Keratinocyte (primary cell): ENCODE measurements around the gene TRAPPC2L.

Experiments
- CTCF ChIP-seq, 3 experiments: IDR thresholded peaks in 1 of 3; conservative IDR thresholded peaks in 1 of 3; optimal IDR thresholded peaks in 1 of 3; 2 replicates in 2 of 3; 3 replicates in 1 of 3; pipeline versions ENCODE3 to v1.5.1; 2011; ENCODE audit warnings: low read length in 3 of 3, mild to moderate bottlenecking in 3 of 3, moderate library complexity in 2 of 3, control low read depth in 1 of 3, inconsistent platforms in 1 of 3; ENCODE audit not compliant: insufficient read depth in 2 of 3; ENCODE audit errors: extremely low read depth in 1 of 3
- EZH2 ChIP-seq: IDR thresholded peaks from one replicate; pipeline ENCODE4 v1.6.1; 2012; ENCODE audit warnings: inconsistent platforms, mild to moderate bottlenecking, low read length, moderate library complexity

GRCh38 chr16:88850531-88851199 is 6.3 kb upstream of the TRAPPC2L start:
- no peak for TF ChIP-seq CTCF (optimal IDR thresholded peaks at IDR 0.05 in 1 of 3, IDR thresholded peaks at IDR 0.05 in 1 of 3, conservative IDR thresholded peaks at IDR 0.05 in 1 of 3; ENCODE audit: extremely low read depth in 1 of 3, insufficient read depth in 2 of 3, low read length in 3 of 3)
- no peak for TF ChIP-seq EZH2
